IMR-90 (cell line): ENCODE measurements around the gene ANKRD18B. TPM values are rescaled to one million over a fixed set of nuclear protein-coding genes. Genes with fewer than 3 reads are reported as not detected.
A peak's percentile ranks its signal among the peaks of the same experiment; 100 is the strongest.

ENCODE experiments used
- ATAC-seq: fragments of 200-7000 bp; cut with Tn5 transposase; 2 replicates; pipeline ENCODE4 v1.9.1; 2020; ENCODE audit warnings: low read depth, mild to moderate bottlenecking, moderate library complexity
- BruUV-seq: library from RNA; stranded (reverse); fragments of 400-500 nt; replicated peaks from 2 replicates; lab custom pipeline; 2021; lab: Mats Ljungman, UMichigan
- CTCF ChIA-PET: fragments of 300-600 bp; formaldehyde crosslinking; extraction: SDS; loops from one replicate; lab custom pipeline; 2021; ENCODE audit warnings: antibody characterized with exemption; lab: Yijun Ruan, JAX
- POLR2A ChIA-PET: fragments of 300-600 bp; sonication (Branson Sonifier 250); formaldehyde crosslinking; loops from one replicate; lab custom pipeline; 2022; ENCODE audit warnings: antibody characterized with exemption; ENCODE audit not compliant: unreplicated experiment; lab: Charles Lee
- DNase-seq: peaks from one replicate; pipeline ENCODE4 v3.0.0; 2013
- H2AFZ ChIP-seq: replicated peaks from 2 replicates; pipeline ENCODE3; 2013; ENCODE audit warnings: low read length, mild to moderate bottlenecking; ENCODE audit not compliant: poor library complexity
- H2AK5ac ChIP-seq: 2 replicates; pipeline ENCODE4 v1.6.1; 2013; ENCODE audit warnings: low read depth, low read length, inconsistent platforms
- H2AK9ac ChIP-seq: replicated peaks from 2 replicates; pipeline ENCODE3; 2013; ENCODE audit warnings: mild to moderate bottlenecking, low read depth, low read length, moderate library complexity; ENCODE audit not compliant: poor library complexity
- H2BK120ac ChIP-seq: 2 replicates; pipeline ENCODE4 v1.6.1; 2013; ENCODE audit warnings: low read depth, low read length, inconsistent platforms
- H2BK15ac ChIP-seq: 3 replicates; pipeline ENCODE4 v1.6.1; 2013; ENCODE audit warnings: low read depth, low read length, inconsistent platforms
- H2BK20ac ChIP-seq: 2 replicates; pipeline ENCODE4 v1.6.1; 2013; ENCODE audit warnings: low read depth, mild to moderate bottlenecking, inconsistent platforms, low read length, moderate library complexity
- H2BK5ac ChIP-seq: 2 replicates; pipeline ENCODE4 v1.6.1; 2013; ENCODE audit warnings: mild to moderate bottlenecking, low read depth, low read length, inconsistent platforms; ENCODE audit not compliant: poor library complexity, severe bottlenecking
- H3K14ac ChIP-seq: replicated peaks from 2 replicates; pipeline ENCODE4 v1.6.1; 2013; ENCODE audit warnings: low read depth, low read length, inconsistent platforms
- H3K18ac ChIP-seq: 2 replicates; pipeline ENCODE4 v1.6.1; 2013; ENCODE audit warnings: low read depth, low read length, control low read depth
- H3K23ac ChIP-seq: 2 replicates; pipeline ENCODE4 v1.6.1; 2013; ENCODE audit warnings: low read depth, low read length, inconsistent platforms
- H3K27ac ChIP-seq: 2 replicates; pipeline ENCODE4 v1.5.1; 2013; ENCODE audit warnings: mild to moderate bottlenecking, control low read depth, low read length; ENCODE audit not compliant: insufficient read depth
- H3K27me3 ChIP-seq: 2 replicates; pipeline ENCODE4 v1.6.1; 2013; ENCODE audit warnings: low read length; ENCODE audit not compliant: control insufficient read depth, insufficient read depth
- H3K36me3 ChIP-seq: 2 replicates; pipeline ENCODE4 v1.6.1; 2013; ENCODE audit warnings: low read length, mixed read lengths; ENCODE audit not compliant: control insufficient read depth, insufficient read depth
- H3K4ac ChIP-seq: 2 replicates; pipeline ENCODE4 v1.6.1; 2013; ENCODE audit warnings: low read depth, low read length, inconsistent platforms
- H3K4me1 ChIP-seq: 2 replicates; pipeline ENCODE4 v1.6.1; 2013; ENCODE audit warnings: low read length, mixed read lengths; ENCODE audit not compliant: control insufficient read depth, insufficient read depth
- H3K4me2 ChIP-seq: 2 replicates; pipeline ENCODE4 v1.6.1; 2013; ENCODE audit warnings: low read depth, mild to moderate bottlenecking, control low read depth, low read length, moderate library complexity
- H3K4me3 ChIP-seq: 2 replicates; pipeline ENCODE4 v1.5.1; 2013; ENCODE audit warnings: low read depth, mild to moderate bottlenecking, control low read depth, low read length, moderate library complexity; ENCODE audit not compliant: insufficient read depth
- H3K56ac ChIP-seq: 2 replicates; pipeline ENCODE4 v1.6.1; 2013; ENCODE audit warnings: low read length, inconsistent platforms; ENCODE audit not compliant: insufficient read depth; ENCODE audit errors: extremely low read depth
- H3K79me1 ChIP-seq, 2 experiments: 2 replicates each; pipeline ENCODE4 v1.6.1; 2013; ENCODE audit warnings: low read length in 2 of 2, inconsistent platforms in 1 of 2, low read depth in 1 of 2
- H3K9ac ChIP-seq: 2 replicates; pipeline ENCODE4 v1.6.1; 2013; ENCODE audit warnings: low read depth, low read length, control low read depth
- H3K9me1 ChIP-seq: 2 replicates; pipeline ENCODE4 v1.6.1; 2013; ENCODE audit warnings: low read length, inconsistent platforms; ENCODE audit not compliant: insufficient read depth
- H3K9me3 ChIP-seq: 2 replicates; pipeline ENCODE4 v1.6.1; 2013; ENCODE audit warnings: low read length; ENCODE audit not compliant: control insufficient read depth, insufficient read depth
- H4K20me1 ChIP-seq: 2 replicates; pipeline ENCODE4 v1.6.1; 2013; ENCODE audit warnings: low read length, inconsistent platforms; ENCODE audit not compliant: insufficient read depth
- H4K5ac ChIP-seq: 2 replicates; pipeline ENCODE4 v1.6.1; 2013; ENCODE audit warnings: mild to moderate bottlenecking, low read depth, low read length, control low read depth
- H4K8ac ChIP-seq, 2 experiments: 2 replicates each; pipeline ENCODE4 v1.6.1; 2013; ENCODE audit warnings: low read depth in 2 of 2, low read length in 2 of 2, control low read depth in 1 of 2, inconsistent platforms in 1 of 2
- H4K91ac ChIP-seq: 2 replicates; pipeline ENCODE4 v1.6.1; 2013; ENCODE audit warnings: low read depth, low read length, inconsistent platforms; ENCODE audit not compliant: insufficient read depth
- CEBPB ChIP-seq: IDR thresholded peaks from 2 replicates; pipeline ENCODE4 v1.6.1; 2012; ENCODE audit warnings: low read depth, low read length, improper control_type of control experiment
- FOS ChIP-seq: fragments of 150-350 bp; IDR thresholded peaks from 2 replicates; pipeline ENCODE4 v1.6.1; 2016; ENCODE audit warnings: low read depth, low read length
- MAFK ChIP-seq: IDR thresholded peaks from 2 replicates; pipeline ENCODE4 v1.6.1; 2012; ENCODE audit warnings: low read depth, low read length, improper control_type of control experiment
- MXI1 ChIP-seq: IDR thresholded peaks from 2 replicates; pipeline ENCODE4 v1.6.1; 2012; ENCODE audit warnings: low read depth, mild to moderate bottlenecking, low read length, moderate library complexity, borderline replicate concordance
- NFE2L2 ChIP-seq: fragments of 150-350 bp; IDR thresholded peaks from 2 replicates; pipeline ENCODE4 v1.6.1; 2016; ENCODE audit warnings: low read depth, mild to moderate bottlenecking, low read length
- POLR2A ChIP-seq: IDR thresholded peaks from 2 replicates; pipeline ENCODE4 v1.6.1; 2012; ENCODE audit warnings: mild to moderate bottlenecking, low read depth, low read length
- RCOR1 ChIP-seq: IDR thresholded peaks from 2 replicates; pipeline ENCODE4 v1.6.1; 2012; ENCODE audit warnings: mild to moderate bottlenecking, low read length, improper control_type of control experiment; ENCODE audit not compliant: insufficient replicate concordance
- RFX5 ChIP-seq: IDR thresholded peaks from 2 replicates; pipeline ENCODE4 v1.8.0; 2012; ENCODE audit warnings: low read depth, mild to moderate bottlenecking, low read length, moderate library complexity
- WGBS, 2 experiments: methylation state at CpG; one replicate each; pipeline versions ENCODE4 v1.1.5 to v1.1.7; 2013; ENCODE audit warnings: missing lambda C conversion rate in 2 of 2; ENCODE audit not compliant: insufficient read length in 1 of 2; ENCODE audit errors: extremely low coverage in 2 of 2; 5-methylcytosine and 5-hydroxymethylcytosine counted together
- dilution Hi-C: fragments of 300-500 bp; cut with HindIII; formaldehyde crosslinking; loops from one replicate; pipeline ENCODE4 v1.14.3; 2018; ENCODE audit warnings: low sequenced_read_pairs; ENCODE audit not compliant: unreplicated experiment
- in situ Hi-C: fragments of 300-500 bp; cut with MboI; formaldehyde crosslinking; loops from 3 replicates; pipeline ENCODE4 v1.14.3; 2019; ENCODE audit warnings: low sequenced_read_pairs, inconsistent platforms, mixed read lengths
- intact Hi-C: fragments of 100-400 bp; cut with micrococcal nuclease; formaldehyde crosslinking; loops from 2 replicates; pipeline ENCODE4 v1.10.0; 2022
- polyA plus RNA-seq, 3 experiments: library from polyadenylated mRNA; depleted of rRNA; stranded (reverse); fragments of >200 nt; gene quantifications; 2 replicates each; pipeline ENCODE4 v1.2.3, GENCODE V29; 2012; ENCODE audit warnings: low replicate concordance in 1 of 3
- total RNA-seq: library from RNA; depleted of rRNA; stranded (reverse); fragments of >200 nt; gene quantifications from 2 replicates; pipeline ENCODE4 v1.2.3, GENCODE V29; 2012
- TF ChIP-seq, protein P1 (sequence below): fragments of 150-350 bp; IDR thresholded peaks from 2 replicates; pipeline ENCODE4 v1.6.1; 2016; ENCODE audit warnings: low read depth, mild to moderate bottlenecking, low read length, moderate library complexity, borderline replicate concordance
- TF ChIP-seq, protein P2 (sequence below): fragments of 150-350 bp; IDR thresholded peaks from 2 replicates; pipeline ENCODE4 v1.6.1; 2017; ENCODE audit warnings: mild to moderate bottlenecking, antibody characterized with exemption, low read length, low read depth

The ANKRD18B gene
- total and polyA plus RNA-seq, 2 of the 4 experiments (the other 2 are of a cell fraction), result 7.1 to 13.4 TPM

DNA sequence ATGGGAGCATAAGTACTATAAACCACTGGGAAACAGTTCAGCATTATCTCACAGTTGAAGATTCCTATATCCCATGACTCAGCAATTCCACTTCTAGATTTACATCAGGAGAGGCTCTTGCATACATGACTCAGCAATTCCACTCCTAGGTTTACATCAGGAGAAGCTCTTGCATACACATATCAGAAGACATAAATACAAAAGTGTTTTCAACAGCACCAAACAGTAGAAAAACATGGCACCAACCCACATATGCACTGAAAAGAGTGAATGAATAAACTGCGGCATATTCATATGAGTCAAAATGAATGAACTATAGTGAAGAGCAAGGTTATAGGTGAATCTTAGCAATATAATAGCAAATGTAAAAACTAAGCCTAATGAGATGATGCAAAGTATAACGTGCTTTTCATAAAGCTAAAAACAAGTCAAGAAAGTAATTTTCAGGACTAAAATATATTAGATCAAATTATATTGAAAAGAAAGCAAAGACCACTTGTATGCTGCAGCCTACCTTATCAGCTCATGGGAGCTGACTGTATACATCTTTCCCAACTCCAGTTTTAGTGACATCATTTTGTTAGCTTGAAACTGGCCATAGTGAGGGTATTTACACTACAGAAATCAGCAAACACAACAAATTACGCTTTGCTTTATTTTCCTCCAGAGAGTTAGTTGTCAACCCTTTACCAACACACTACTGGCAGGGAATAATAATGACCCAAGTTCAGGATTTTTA, 95.8 kb downstream of the ANKRD18B start:
- H3K9me1 ChIP-seq, result peaks cover 9% of the 10 kb centered on the region
- H3K18ac ChIP-seq, result peak overlapping the region; percentile 60; the same call in 1 of the 2 replicates
- in situ Hi-C loops, result loop anchor here (5.0 kb wide), 1 partner anchor 102 kb away; no protein-coding TSS in a partner anchor
- no peak overlapping the region for H3K9ac ChIP-seq
- no CpG with 5 or more reads among the region's 3 CpGs for WGBS, 2 experiments
- ChIA-PET CTCF (interaction anchor here (0.6 to 1.4 kb wide), 2 partner anchors 16 to 347 kb away, joined by 3 read pairs; no protein-coding TSS in a partner anchor), POLR2A (no interaction called here)
- H2BK120ac ChIP-seq, result peak overlapping the region; percentile 75
- H3K79me1 ChIP-seq, result no peaks in the 10 kb centered on the region
- ATAC-seq (peak; percentile 62), DNase-seq (peak; percentile 97)
- H3K4ac ChIP-seq, result peak overlapping the region; percentile 14; the same call in 1 of the 2 replicates
- no peak overlapping the region for H3K23ac ChIP-seq
- H4K5ac ChIP-seq, result no peak overlapping the region; the same call in 1 of the 2 replicates
- BruUV-seq, result no TSS peak
- H2BK15ac ChIP-seq, result no peak overlapping the region
- H3K36me3 ChIP-seq, result no peaks in the 10 kb centered on the region
- H4K91ac ChIP-seq, result peak overlapping the region; percentile 31; the same call in 1 of the 2 replicates
- H3K27me3 ChIP-seq, result no peaks in the 10 kb centered on the region; the same call in 1 of the 2 replicates
- peaks cover 10% of the 10 kb centered on the region for H3K4me1 ChIP-seq
- H2AK5ac ChIP-seq, result no peak overlapping the region
- H4K8ac ChIP-seq, result no peak overlapping the region
- dilution Hi-C loops, result no loop called here
- H3K56ac ChIP-seq, result no peak overlapping the region; the same call in 1 of the 2 replicates
- H3K14ac ChIP-seq, result 0 out of 2 replicates have a peak overlapping the region, but pooled peaks have one; percentile 10
- peak overlapping the region; percentile 81 for H2BK20ac ChIP-seq
- no peak overlapping the region for H3K4me2 ChIP-seq
- H3K4me3 ChIP-seq, result no peak overlapping the region
- intact Hi-C loops, result loop anchor here (5.0 to 10.0 kb wide), 3 partner anchors 98 to 305 kb away; partner anchors contain the start of genes ANKRD18B and AQP7
- TF ChIP-seq, protein P1, sequence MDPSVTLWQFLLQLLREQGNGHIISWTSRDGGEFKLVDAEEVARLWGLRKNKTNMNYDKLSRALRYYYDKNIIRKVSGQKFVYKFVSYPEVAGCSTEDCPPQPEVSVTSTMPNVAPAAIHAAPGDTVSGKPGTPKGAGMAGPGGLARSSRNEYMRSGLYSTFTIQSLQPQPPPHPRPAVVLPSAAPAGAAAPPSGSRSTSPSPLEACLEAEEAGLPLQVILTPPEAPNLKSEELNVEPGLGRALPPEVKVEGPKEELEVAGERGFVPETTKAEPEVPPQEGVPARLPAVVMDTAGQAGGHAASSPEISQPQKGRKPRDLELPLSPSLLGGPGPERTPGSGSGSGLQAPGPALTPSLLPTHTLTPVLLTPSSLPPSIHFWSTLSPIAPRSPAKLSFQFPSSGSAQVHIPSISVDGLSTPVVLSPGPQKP, result no peak
- peak; percentile 99 for TF ChIP-seq MAFK
- TF ChIP-seq NFE2L2, result peak; percentile 100
- no peak for TF ChIP-seq MXI1
- TF ChIP-seq, protein P2, sequence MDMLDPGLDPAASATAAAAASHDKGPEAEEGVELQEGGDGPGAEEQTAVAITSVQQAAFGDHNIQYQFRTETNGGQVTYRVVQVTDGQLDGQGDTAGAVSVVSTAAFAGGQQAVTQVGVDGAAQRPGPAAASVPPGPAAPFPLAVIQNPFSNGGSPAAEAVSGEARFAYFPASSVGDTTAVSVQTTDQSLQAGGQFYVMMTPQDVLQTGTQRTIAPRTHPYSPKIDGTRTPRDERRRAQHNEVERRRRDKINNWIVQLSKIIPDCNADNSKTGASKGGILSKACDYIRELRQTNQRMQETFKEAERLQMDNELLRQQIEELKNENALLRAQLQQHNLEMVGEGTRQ, result no peak
- no peak for TF ChIP-seq RCOR1
- TF ChIP-seq POLR2A, result no peak
- peak; percentile 62 for TF ChIP-seq CEBPB
- TF ChIP-seq RFX5, result no peak
- peak; percentile 86 for TF ChIP-seq FOS
- no peaks in the 10 kb centered on the region for H4K20me1 ChIP-seq
- no peak overlapping the region for H2AK9ac ChIP-seq
- H3K27ac ChIP-seq, result no peak overlapping the region
- peak overlapping the region; percentile 75 for H2BK5ac ChIP-seq
- H2AFZ ChIP-seq, result no peak overlapping the region
- H3K9me3 ChIP-seq, result no peaks in the 10 kb centered on the region
